Measurements from ENCODE around the gene PLEKHD1. TPM values are rescaled to one million over a fixed set of nuclear protein-coding genes. Genes with fewer than 3 reads are reported as not detected.

Gene PLEKHD1
- total RNA-seq, 1 experiment from 2014 or later, result 1.0 TPM

GRCh38 chr14:69471436-69471835 lies 13.1 kb upstream of the PLEKHD1 start:
- Mint-ChIP-seq H3K4me1 (no peaks in the 10 kb centered on the region), H3K27ac (no peak overlapping the region), H3K4me3 (no peak overlapping the region), H3K27me3 (ENCODE audit: low read depth) (no peaks in the 10 kb centered on the region), H3K36me3 (no peaks in the 10 kb centered on the region), H3K9me3 (no peaks in the 10 kb centered on the region)
- no peak for ATAC-seq
- POLR2A ChIA-PET, result no interaction called here
- no peak for DNase-seq (ENCODE audit: low spot score)
- TF ChIP-seq FOXP1 (CRISPR knock-in tag; IDR thresholded peaks at IDR 0.05; ENCODE audit: borderline replicate concordance) (no peak), USF1 (CRISPR knock-in tag; IDR thresholded peaks at IDR 0.05) (no peak), ZNF263 (CRISPR knock-in tag; IDR thresholded peaks at IDR 0.05; ENCODE audit: low read depth) (no peak), TCF7 (CRISPR knock-in tag; IDR thresholded peaks at IDR 0.05; ENCODE audit: low read depth) (no peak), GRHL2 (CRISPR knock-in tag; IDR thresholded peaks at IDR 0.05; ENCODE audit: insufficient replicate concordance, severe bottlenecking) (no peak), OVOL2 (CRISPR knock-in tag; IDR thresholded peaks at IDR 0.05; ENCODE audit: borderline replicate concordance) (no peak)
- TF ChIP-seq, protein P1, sequence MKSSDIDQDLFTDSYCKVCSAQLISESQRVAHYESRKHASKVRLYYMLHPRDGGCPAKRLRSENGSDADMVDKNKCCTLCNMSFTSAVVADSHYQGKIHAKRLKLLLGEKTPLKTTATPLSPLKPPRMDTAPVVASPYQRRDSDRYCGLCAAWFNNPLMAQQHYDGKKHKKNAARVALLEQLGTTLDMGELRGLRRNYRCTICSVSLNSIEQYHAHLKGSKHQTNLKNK (CRISPR knock-in tag; IDR thresholded peaks at IDR 0.05), result no peak
- CTCF ChIA-PET, result interaction anchor here (1.0 kb wide), 1 partner anchor 189 kb away, joined by 7 read pairs; no protein-coding TSS in a partner anchor

GRCh38 chr14:69471916-69472315 lies 12.6 kb upstream of the PLEKHD1 start:
- no peak for DNase-seq (ENCODE audit: low spot score)
- Mint-ChIP-seq H3K4me3 (no peak overlapping the region), H3K36me3 (no peaks in the 10 kb centered on the region), H3K9me3 (no peaks in the 10 kb centered on the region), H3K27me3 (ENCODE audit: low read depth) (no peaks in the 10 kb centered on the region), H3K27ac (no peak overlapping the region), H3K4me1 (no peaks in the 10 kb centered on the region)
- CTCF ChIA-PET, result no interaction called here
- no peak for TF ChIP-seq HMGXB4 (CRISPR knock-in tag; IDR thresholded peaks at IDR 0.05)
- no peak for TF ChIP-seq SOX15 (CRISPR knock-in tag; IDR thresholded peaks at IDR 0.05)
- no peak for TF ChIP-seq GRHL2 (CRISPR knock-in tag; IDR thresholded peaks at IDR 0.05; ENCODE audit: insufficient replicate concordance, severe bottlenecking)
- no peak for TF ChIP-seq IRF1 (CRISPR knock-in tag; IDR thresholded peaks at IDR 0.05)
- no peak for TF ChIP-seq FOXP1 (CRISPR knock-in tag; IDR thresholded peaks at IDR 0.05; ENCODE audit: borderline replicate concordance)
- TF ChIP-seq ZNF396 (CRISPR knock-in tag; IDR thresholded peaks at IDR 0.05; ENCODE audit: borderline replicate concordance), result no peak
- no peak for TF ChIP-seq HMGA2 (CRISPR knock-in tag; IDR thresholded peaks at IDR 0.05)
- TF ChIP-seq CREB1 (CRISPR knock-in tag; IDR thresholded peaks at IDR 0.05), result no peak
- TF ChIP-seq, protein P2, sequence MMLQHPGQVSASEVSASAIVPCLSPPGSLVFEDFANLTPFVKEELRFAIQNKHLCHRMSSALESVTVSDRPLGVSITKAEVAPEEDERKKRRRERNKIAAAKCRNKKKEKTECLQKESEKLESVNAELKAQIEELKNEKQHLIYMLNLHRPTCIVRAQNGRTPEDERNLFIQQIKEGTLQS (CRISPR knock-in tag; conservative IDR thresholded peaks at IDR 0.05), result no peak
- TF ChIP-seq ZNF317 (CRISPR knock-in tag; IDR thresholded peaks at IDR 0.05; ENCODE audit: borderline replicate concordance, low read depth), result no peak
- TF ChIP-seq ZNF263 (CRISPR knock-in tag; IDR thresholded peaks at IDR 0.05; ENCODE audit: low read depth), result no peak
- TF ChIP-seq NFYB (CRISPR knock-in tag; conservative IDR thresholded peaks at IDR 0.05; ENCODE audit: low read depth), result no peak
- no peak for TF ChIP-seq ERG (CRISPR knock-in tag; IDR thresholded peaks at IDR 0.05)
- no peak for TF ChIP-seq ATF1 (CRISPR knock-in tag; IDR thresholded peaks at IDR 0.05)
- POLR2A ChIA-PET, result no interaction called here
- ATAC-seq, result no peak
